Measurements from ENCODE around the gene LCE3B. TPM values are rescaled to one million over a fixed set of nuclear protein-coding genes. Genes with fewer than 3 reads are reported as not detected.

Gene LCE3B
- total RNA-seq, 1 experiment from 2014 or later: not detected

- DNase-seq (ENCODE audit: extremely low read depth, low read depth): no peak
These were observed 44.1 kb downstream of the LCE3B start for GRCh38 chr1:152657677-152658076.

- DNase-seq (ENCODE audit: extremely low read depth, low read depth): no peak
These were observed 45.0 kb downstream of the LCE3B start for GRCh38 chr1:152658649-152659048.

- no peak for DNase-seq (ENCODE audit: extremely low read depth, low read depth)
These were observed 49.5 kb downstream of the LCE3B start, which contains the start of gene LCE2D for GRCh38 chr1:152663098-152663497. Gene LCE2D, plus strand, starts transcription at chr1:152663380. Its CDS starts 726 bp downstream, at chr1:152664106.

Small RNAs within 50 kb of the gene (small RNA-seq; reads per million reads assigned to genes)
- gene LCE3A (0 reads per million in 2 experiments), gene LCE3B (0 reads per million in 2 experiments)

Other genes starting within 250 kb of the LCE3B start
- gene CRNN, start 199.5 kb upstream of the LCE3B start, total RNA-seq (2014; rRNA removed; shearing (Covaris generic)): not detected in 2 replicates
- gene LCE5A, start 103.0 kb upstream of the LCE3B start, total RNA-seq (2014; rRNA removed; shearing (Covaris generic)): not detected in 2 replicates
- gene CRCT1, start 99.3 kb upstream of the LCE3B start, total RNA-seq (2014; rRNA removed; shearing (Covaris generic)): not detected in 2 replicates
- gene LCE3E, start 47.0 kb upstream of the LCE3B start, total RNA-seq (2014; rRNA removed; shearing (Covaris generic)): not detected in 2 replicates
- not detected in 2 replicates for gene LCE3D, start 33.3 kb upstream of the LCE3B start, total RNA-seq (2014; rRNA removed; shearing (Covaris generic))
- not detected in 2 replicates for gene LCE3C, start 13.6 kb upstream of the LCE3B start, total RNA-seq (2014; rRNA removed; shearing (Covaris generic))
- not detected in 2 replicates for gene LCE3A, start 9.3 kb downstream of the LCE3B start, total RNA-seq (2014; rRNA removed; shearing (Covaris generic))
- gene LCE2D, start 49.6 kb downstream of the LCE3B start, total RNA-seq (2014; rRNA removed; shearing (Covaris generic)): not detected in 2 replicates
- not detected in 2 replicates for gene LCE2C, start 61.5 kb downstream of the LCE3B start, total RNA-seq (2014; rRNA removed; shearing (Covaris generic))
- gene LCE2B, start 72.3 kb downstream of the LCE3B start, total RNA-seq (2014; rRNA removed; shearing (Covaris generic)): not detected in 2 replicates
- not detected in 2 replicates for gene LCE2A, start 84.5 kb downstream of the LCE3B start, total RNA-seq (2014; rRNA removed; shearing (Covaris generic))
- not detected in 2 replicates for gene LCE4A, start 94.3 kb downstream of the LCE3B start, total RNA-seq (2014; rRNA removed; shearing (Covaris generic))
- gene KPRP, start 144.2 kb downstream of the LCE3B start, total RNA-seq (2014; rRNA removed; shearing (Covaris generic)): not detected in 2 replicates
- gene LCE1F, start 161.3 kb downstream of the LCE3B start, total RNA-seq (2014; rRNA removed; shearing (Covaris generic)): not detected in 2 replicates
- gene LCE1E, start 172.4 kb downstream of the LCE3B start, total RNA-seq (2014; rRNA removed; shearing (Covaris generic)): not detected in 2 replicates
- gene LCE1D, start 182.9 kb downstream of the LCE3B start, total RNA-seq (2014; rRNA removed; shearing (Covaris generic)): not detected in 2 replicates
- gene LCE1C, start 192.8 kb downstream of the LCE3B start, total RNA-seq (2014; rRNA removed; shearing (Covaris generic)): not detected in 2 replicates
- not detected in 2 replicates for gene LCE1B, start 198.2 kb downstream of the LCE3B start, total RNA-seq (2014; rRNA removed; shearing (Covaris generic))
- gene LCE1A, start 213.7 kb downstream of the LCE3B start, total RNA-seq (2014; rRNA removed; shearing (Covaris generic)): not detected in 2 replicates
- gene LCE6A, start 229.0 kb downstream of the LCE3B start, total RNA-seq (2014; rRNA removed; shearing (Covaris generic)): not detected in 2 replicates
- not detected in 2 replicates for gene LCE7A, start 246.2 kb downstream of the LCE3B start, total RNA-seq (2014; rRNA removed; shearing (Covaris generic))

Data from NCI-H460 (cell line).